Ovary (tissue), 9 donors: ENCODE data around the gene GNG12. TPM values are rescaled to one million over a fixed set of nuclear protein-coding genes. Genes with fewer than 3 reads are reported as not detected.

ENCODE experiments used
- DNase-seq, 5 donors: peaks; one replicate each; pipeline ENCODE4 v3.0.0-alpha.2; 2019 to 2020
- H3K27ac ChIP-seq, 2 donors: fragments of 200-600 bp; one replicate each; pipeline versions ENCODE4 v1.5.1 to v1.8.0; 2019 to 2022
- H3K27me3 ChIP-seq: fragments of 200-600 bp; one replicate; pipeline ENCODE4 v1.8.0; 2022
- H3K36me3 ChIP-seq: fragments of 200-600 bp; sonication (generic); one replicate; pipeline ENCODE4 v1.5.1; 2019
- H3K4me1 ChIP-seq: one replicate; pipeline ENCODE4 v1.8.1; 2013; ENCODE audit warnings: mild to moderate bottlenecking, moderate library complexity; ENCODE audit not compliant: insufficient read depth
- H3K4me3 ChIP-seq: fragments of 200-600 bp; sonication (generic); one replicate; pipeline ENCODE4 v1.5.1; 2017
- H3K9me3 ChIP-seq, 2 donors: fragments of 200-600 bp in 1 of 2; sonication (generic) in 1 of 2; one replicate each; pipeline versions ENCODE4 v1.5.1 to v1.8.1; 2013 to 2019; ENCODE audit warnings: mild to moderate bottlenecking in 1 of 2, moderate library complexity in 1 of 2
- EP300 ChIP-seq: sonication (generic); formaldehyde crosslinking; IDR thresholded peaks from one replicate; pipeline ENCODE4 v1.6.1; 2017; ENCODE audit warnings: antibody characterized with exemption
- POLR2A ChIP-seq: fragments of 450-650 bp; IDR thresholded peaks from one replicate; pipeline ENCODE4 v1.6.1; 2017; ENCODE audit warnings: antibody characterized with exemption, mild to moderate bottlenecking, moderate library complexity
- WGBS, 3 donors: extraction: QIAGEN DNeasy Blood & Tissue Kit in 1 of 3; methylation state at CpG; one replicate each; pipeline versions ENCODE4 v1.1.5 to v1.1.7; 2013 to 2017; 5-methylcytosine and 5-hydroxymethylcytosine counted together
- intact Hi-C, 4 donors: fragments of 100-400 bp; cut with DNase I; formaldehyde crosslinking; loops; one replicate each; pipeline versions ENCODE4 v1.11.0 to v1.15.1; 2022 to 2023
- polyA plus RNA-seq, 2 donors: library from polyadenylated mRNA; stranded (reverse); fragments of 200-250 nt in 1 of 2; fragments of 350-450 nt in 1 of 2; fragmentation: Illumina TruSeq in 1 of 2; extraction: RNeasy Lipid Tissue Mini Kit (QIAGEN cat#74804) in 1 of 2; gene quantifications; one replicate each; pipeline ENCODE4 v1.2.3, GENCODE V29; 2013 to 2014
- total RNA-seq, 7 donors: library from RNA; depleted of rRNA in 2 of 7; stranded (reverse); fragments of >200 nt in 2 of 7; fragmentation: NEBNext Ultra II Directional in 3 of 7; extraction: Animal tissue kit (Norgen Biotek cat#: 25700) in 3 of 7; gene quantifications; one replicate each; pipeline versions ENCODE4 v1.1.0 to v1.2.4, GENCODE V29; 2016 to 2023
- TF ChIP-seq, protein P1 (sequence below), 3 donors: fragments of 450-650 bp in 2 of 3; fragments of 200-600 bp in 1 of 3; IDR thresholded peaks; one replicate each; pipeline versions ENCODE4 v1.5.1 to v1.8.0; 2016 to 2022; ENCODE audit warnings: antibody characterized with exemption in 3 of 3, mild to moderate bottlenecking in 1 of 3
- donor health status: DM: no; HTN: no; CAD: no; lungs with moderate emphysema.
- donor health status: DM: no; HTN: no; CAD: no.
- donor health status: Bipolar disorder and iron deficiency.
- donor health status: DM: yes; HTN: yes; CAD: no.
- donor health status: DM: no; HTN: no; CAD: no.
- donor health status: DM: yes; HTN: yes; CAD: no.

The GNG12 gene
- total and polyA plus RNA-seq, 9 donors = 41.0 to 121 (median 68.0) TPM

GRCh38 chr1:67759692-67760029 is 73.6 kb downstream of the GNG12 start:
- DNase-seq = no peak
- intact Hi-C loops = loop anchor here (2.0 to 10.0 kb wide), 4 partner anchors 195 to 355 kb away; no protein-coding TSS in a partner anchor
- no peak overlapping the region for H3K27ac ChIP-seq
- TF ChIP-seq POLR2A (no peak), EP300 (no peak)
- TF ChIP-seq, protein P1, sequence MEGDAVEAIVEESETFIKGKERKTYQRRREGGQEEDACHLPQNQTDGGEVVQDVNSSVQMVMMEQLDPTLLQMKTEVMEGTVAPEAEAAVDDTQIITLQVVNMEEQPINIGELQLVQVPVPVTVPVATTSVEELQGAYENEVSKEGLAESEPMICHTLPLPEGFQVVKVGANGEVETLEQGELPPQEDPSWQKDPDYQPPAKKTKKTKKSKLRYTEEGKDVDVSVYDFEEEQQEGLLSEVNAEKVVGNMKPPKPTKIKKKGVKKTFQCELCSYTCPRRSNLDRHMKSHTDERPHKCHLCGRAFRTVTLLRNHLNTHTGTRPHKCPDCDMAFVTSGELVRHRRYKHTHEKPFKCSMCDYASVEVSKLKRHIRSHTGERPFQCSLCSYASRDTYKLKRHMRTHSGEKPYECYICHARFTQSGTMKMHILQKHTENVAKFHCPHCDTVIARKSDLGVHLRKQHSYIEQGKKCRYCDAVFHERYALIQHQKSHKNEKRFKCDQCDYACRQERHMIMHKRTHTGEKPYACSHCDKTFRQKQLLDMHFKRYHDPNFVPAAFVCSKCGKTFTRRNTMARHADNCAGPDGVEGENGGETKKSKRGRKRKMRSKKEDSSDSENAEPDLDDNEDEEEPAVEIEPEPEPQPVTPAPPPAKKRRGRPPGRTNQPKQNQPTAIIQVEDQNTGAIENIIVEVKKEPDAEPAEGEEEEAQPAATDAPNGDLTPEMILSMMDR (IDR thresholded peaks at IDR 0.05) = no peak
- H3K27me3 ChIP-seq = no peaks in the 10 kb centered on the region
- no peaks in the 10 kb centered on the region for H3K36me3 ChIP-seq
- H3K9me3 ChIP-seq = no peaks in the 10 kb centered on the region
- peaks cover 8% of the 10 kb centered on the region for H3K4me1 ChIP-seq
- H3K4me3 ChIP-seq = no peak overlapping the region

GRCh38 chr1:67759066-67759465 is 74.2 kb downstream of the GNG12 start:
- intact Hi-C loops = loop anchor here in 2 of 4 donors (5.0 to 10.0 kb wide), 2 partner anchors 194 to 222 kb away; no protein-coding TSS in a partner anchor
- no peak overlapping the region for H3K27ac ChIP-seq

DNA sequence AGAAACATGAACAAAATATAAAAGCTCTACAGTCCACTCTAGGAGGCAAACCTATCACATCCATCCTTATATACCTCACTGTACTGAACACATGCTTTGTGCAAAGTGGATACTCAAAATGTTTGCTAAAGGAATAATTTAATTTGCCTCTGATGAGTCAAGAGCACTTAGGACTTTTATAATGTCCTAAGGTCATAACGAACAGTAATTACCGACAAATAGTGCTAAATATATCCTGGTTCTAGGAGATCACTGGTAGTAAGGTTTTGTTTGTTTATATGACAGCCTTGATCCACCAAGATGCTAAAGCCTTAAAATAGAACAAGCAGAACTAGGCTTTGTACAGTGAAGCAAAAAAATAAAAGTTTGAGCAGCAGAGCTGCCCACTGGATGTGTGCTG is 77.6 kb downstream of the GNG12 start:
- 68 to 75% (median 68%) methylated on average over 2 of the region's 2 CpGs for WGBS, 3 donors
- TF ChIP-seq POLR2A = no peak
- TF ChIP-seq, protein P1 (IDR thresholded peaks at IDR 0.05) = no peak
- no peak for TF ChIP-seq EP300
- H3K9me3 ChIP-seq = no peaks in the 10 kb centered on the region
- no peaks in the 10 kb centered on the region for H3K27me3 ChIP-seq
- H3K4me3 ChIP-seq = no peak overlapping the region
- H3K27ac ChIP-seq = no peak overlapping the region
- peaks cover 8% of the 10 kb centered on the region for H3K4me1 ChIP-seq
- DNase-seq = no peak
- H3K36me3 ChIP-seq = no peaks in the 10 kb centered on the region
- intact Hi-C loops = loop anchor here in 2 of 4 donors (5.0 to 10.0 kb wide), 2 partner anchors 191 to 218 kb away; no protein-coding TSS in a partner anchor

More at GRCh38 chr1:67759066-67759465, 74.2 kb downstream of the GNG12 start:
- DNase-seq = no peak
- Histone ChIP-seq H3K27me3 (no peaks in the 10 kb centered on the region), H3K36me3 (no peaks in the 10 kb centered on the region), H3K4me1 (peaks cover 8% of the 10 kb centered on the region), H3K9me3 (no peaks in the 10 kb centered on the region), H3K4me3 (no peak overlapping the region)
- TF ChIP-seq EP300 (no peak), POLR2A (no peak)
- TF ChIP-seq, protein P1 (IDR thresholded peaks at IDR 0.05) = no peak
- WGBS, 3 donors = 93 to 95% (median 94%) methylated on average over 3 of the region's 3 CpGs

GRCh38 chr1:67755160-67755559 is 78.1 kb downstream of the GNG12 start:
- Histone ChIP-seq H3K4me3 (no peak overlapping the region), H3K4me1 (peaks cover 10% of the 10 kb centered on the region), H3K27ac (no peak overlapping the region), H3K9me3 (no peaks in the 10 kb centered on the region), H3K36me3 (no peaks in the 10 kb centered on the region), H3K27me3 (no peaks in the 10 kb centered on the region)
- intact Hi-C loops = loop anchor here in 2 of 4 donors (5.0 to 10.0 kb wide), 2 partner anchors 190 to 218 kb away; no protein-coding TSS in a partner anchor
- 97 to 100% (median 99%) methylated on average over 2 of the region's 2 CpGs for WGBS, 3 donors
- DNase-seq = no peak
- TF ChIP-seq POLR2A (no peak), EP300 (no peak)
- TF ChIP-seq, protein P1 (IDR thresholded peaks at IDR 0.05) = no peak
